Adipocyte (in vitro differentiated cells): ENCODE measurements around the gene HLF.

Experiments
- DNase-seq: peaks from one replicate; pipeline ENCODE4 v3.0.0-alpha.2; 2015; ENCODE audit warnings: low read depth
- H3K27me3 ChIP-seq: replicated peaks from 2 replicates; pipeline ENCODE4 v1.7.0; 2013; ENCODE audit warnings: mild to moderate bottlenecking, low read length, moderate library complexity; ENCODE audit not compliant: control insufficient read depth, insufficient read depth
- H3K36me3 ChIP-seq: 2 replicates; pipeline ENCODE4 v1.7.0; 2013; ENCODE audit warnings: low read length, mild to moderate bottlenecking, moderate library complexity; ENCODE audit not compliant: control insufficient read depth, insufficient read depth, severe bottlenecking
- H3K4me1 ChIP-seq: 2 replicates; pipeline ENCODE4 v1.7.0; 2013; ENCODE audit warnings: mild to moderate bottlenecking, low read length, moderate library complexity; ENCODE audit not compliant: control insufficient read depth, insufficient read depth
- H3K4me3 ChIP-seq: 2 replicates; pipeline ENCODE4 v1.7.0; 2013; ENCODE audit warnings: mild to moderate bottlenecking, low read length, moderate library complexity
- H3K9ac ChIP-seq: 2 replicates; pipeline ENCODE4 v1.7.0; 2013; ENCODE audit warnings: mild to moderate bottlenecking, low read length, moderate library complexity
- H3K9me3 ChIP-seq: 2 replicates; pipeline ENCODE4 v1.7.0; 2013; ENCODE audit warnings: mild to moderate bottlenecking, low read length, moderate library complexity; ENCODE audit not compliant: control insufficient read depth

Gene HLF

DNA sequence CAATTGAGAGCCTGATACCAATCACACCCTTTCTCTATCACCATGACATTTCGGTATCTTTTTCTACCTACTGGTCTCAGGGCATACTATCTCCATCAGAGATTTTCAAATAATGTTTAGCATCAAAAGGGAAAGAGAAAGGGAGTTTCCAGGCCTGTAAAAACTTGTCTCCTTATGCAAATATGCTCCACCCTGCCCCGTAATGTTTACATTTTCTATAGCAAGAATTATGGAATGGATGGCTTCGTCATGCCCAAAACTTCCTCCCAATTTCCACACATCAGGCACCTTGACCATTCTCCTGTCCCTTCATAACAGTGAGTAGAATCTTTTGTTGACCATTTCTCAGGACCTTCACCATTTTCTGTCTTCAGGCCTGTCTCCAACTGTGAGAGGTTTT lies 30.9 kb upstream of the HLF start:
- no peaks in the 10 kb centered on the region for H3K36me3 ChIP-seq
- no peak for DNase-seq
- H3K9me3 ChIP-seq, result no peaks in the 10 kb centered on the region
- H3K4me3 ChIP-seq, result no peak overlapping the region
- H3K9ac ChIP-seq, result no peak overlapping the region
- H3K4me1 ChIP-seq, result peaks cover 21% of the 10 kb centered on the region
- H3K27me3 ChIP-seq, result peaks cover 5% of the 10 kb centered on the region

DNA sequence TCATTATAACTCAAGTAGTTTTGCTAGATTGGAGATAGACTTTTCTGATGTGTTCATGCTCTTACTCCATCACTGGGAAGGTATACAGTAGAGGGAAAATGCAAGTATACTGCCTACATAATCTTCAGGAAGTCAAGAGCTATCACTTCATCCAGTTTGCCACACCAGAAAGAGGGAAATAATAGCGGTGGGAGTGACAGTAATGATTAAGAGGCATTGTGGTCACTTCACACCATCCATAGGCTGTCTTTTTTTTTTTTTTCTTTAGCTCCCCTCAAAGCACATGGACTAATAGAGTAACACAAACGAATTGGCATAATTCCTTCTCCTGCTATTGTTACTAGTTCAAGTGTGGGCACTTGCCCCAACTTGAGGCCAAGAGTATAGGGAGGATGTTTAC lies 28.4 kb upstream of the HLF start:
- Histone ChIP-seq H3K9ac (no peak overlapping the region), H3K36me3 (no peaks in the 10 kb centered on the region), H3K4me3 (no peak overlapping the region), H3K4me1 (peaks cover 19% of the 10 kb centered on the region), H3K27me3 (peaks cover 12% of the 10 kb centered on the region), H3K9me3 (no peaks in the 10 kb centered on the region)
- no peak for DNase-seq

DNA sequence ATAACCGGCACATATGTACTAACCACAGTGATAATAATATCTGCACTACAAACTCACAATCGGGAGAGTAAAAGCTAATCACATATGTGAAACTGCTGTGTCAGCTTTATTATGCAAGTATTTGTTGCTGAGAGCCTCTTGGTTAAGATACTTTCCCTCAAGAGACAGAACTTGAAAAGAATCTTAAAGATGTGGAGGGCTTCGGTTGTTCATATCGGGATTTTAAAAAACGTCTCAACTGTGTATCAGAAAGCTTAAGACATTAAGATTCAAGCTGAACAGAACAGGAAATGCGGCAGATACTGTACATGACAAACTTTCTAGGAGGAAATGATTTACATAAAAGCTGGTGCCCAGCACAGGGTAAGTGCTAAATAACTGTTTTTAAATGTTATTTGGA lies 27.5 kb upstream of the HLF start:
- H3K27me3 ChIP-seq, result peaks cover 12% of the 10 kb centered on the region
- peak; percentile 12 for DNase-seq

DNA sequence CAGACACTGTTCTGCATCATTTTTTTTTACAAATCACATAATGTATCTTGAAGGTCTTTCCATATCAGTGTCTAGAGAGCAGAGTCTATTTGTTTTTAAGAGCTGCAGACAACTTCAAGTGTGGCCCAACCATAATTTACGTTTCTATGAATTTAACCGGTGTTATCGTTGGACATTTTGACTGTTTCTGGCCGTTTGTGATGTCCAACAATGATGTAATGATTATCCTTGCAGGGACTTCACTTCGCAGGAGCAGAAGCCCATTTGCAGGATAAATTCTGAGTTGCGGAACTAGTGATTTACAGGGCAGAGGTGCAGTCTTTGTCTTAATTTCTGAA lies 26.9 kb upstream of the HLF start:
- Histone ChIP-seq H3K27me3 (peaks cover 12% of the 10 kb centered on the region), H3K9ac (peak overlapping the region; percentile 73), H3K9me3 (peaks cover 4% of the 10 kb centered on the region), H3K36me3 (no peaks in the 10 kb centered on the region), H3K4me3 (peak overlapping the region; percentile 87), H3K4me1 (peaks cover 19% of the 10 kb centered on the region)
- DNase-seq, result no peak

More for the DNA sequence above, 27.5 kb upstream of the HLF start:
- H3K4me1 ChIP-seq, result peaks cover 19% of the 10 kb centered on the region
- H3K9ac ChIP-seq, result no peak overlapping the region
- no peaks in the 10 kb centered on the region for H3K36me3 ChIP-seq
- H3K9me3 ChIP-seq, result peaks cover 4% of the 10 kb centered on the region
- peak overlapping the region; percentile 46 for H3K4me3 ChIP-seq

DNA sequence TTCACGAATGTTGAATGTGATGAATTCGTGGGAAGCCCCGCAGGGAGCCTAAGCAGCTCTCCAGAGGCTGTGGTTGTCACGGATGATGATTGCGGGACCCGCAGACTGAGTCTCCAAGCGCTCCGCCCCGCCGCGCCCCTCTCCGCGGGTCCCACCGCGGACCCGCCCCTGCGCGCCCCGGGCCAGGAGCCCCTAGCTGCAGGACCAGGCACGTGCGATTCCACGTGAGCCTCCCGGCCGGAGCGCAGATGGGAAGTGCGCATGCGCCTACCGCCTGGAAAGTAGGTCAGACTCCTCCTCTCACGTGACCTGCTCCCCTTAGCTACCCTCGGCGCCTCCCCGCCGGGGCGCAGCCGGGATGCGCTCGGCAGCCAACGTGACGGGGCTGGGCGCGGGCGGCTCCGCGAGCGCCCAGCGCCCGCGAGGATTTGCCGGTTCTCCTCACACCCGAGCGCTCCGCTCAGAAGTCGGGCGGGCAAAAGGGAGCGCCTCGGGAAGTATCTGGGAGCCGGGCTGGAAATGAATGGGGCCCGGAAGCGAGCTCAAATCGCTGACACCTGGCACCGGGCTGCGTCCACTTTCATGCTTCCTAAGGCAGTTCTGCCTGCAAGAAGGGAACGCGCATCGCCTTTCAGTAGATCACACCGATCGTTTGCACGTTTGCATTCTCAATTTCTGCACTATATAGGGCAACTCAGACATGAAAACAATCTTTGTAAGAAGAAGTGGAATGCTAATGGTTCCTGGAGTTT lies 26.4 kb upstream of the HLF start:
- DNase-seq, result peak; percentile 97
- H3K4me3 ChIP-seq, result peak overlapping the region; percentile 87
- peak overlapping the region; percentile 73 for H3K9ac ChIP-seq
- H3K36me3 ChIP-seq, result no peaks in the 10 kb centered on the region
- H3K27me3 ChIP-seq, result peaks cover 12% of the 10 kb centered on the region
- peaks cover 4% of the 10 kb centered on the region for H3K9me3 ChIP-seq
- H3K4me1 ChIP-seq, result peaks cover 19% of the 10 kb centered on the region

DNA sequence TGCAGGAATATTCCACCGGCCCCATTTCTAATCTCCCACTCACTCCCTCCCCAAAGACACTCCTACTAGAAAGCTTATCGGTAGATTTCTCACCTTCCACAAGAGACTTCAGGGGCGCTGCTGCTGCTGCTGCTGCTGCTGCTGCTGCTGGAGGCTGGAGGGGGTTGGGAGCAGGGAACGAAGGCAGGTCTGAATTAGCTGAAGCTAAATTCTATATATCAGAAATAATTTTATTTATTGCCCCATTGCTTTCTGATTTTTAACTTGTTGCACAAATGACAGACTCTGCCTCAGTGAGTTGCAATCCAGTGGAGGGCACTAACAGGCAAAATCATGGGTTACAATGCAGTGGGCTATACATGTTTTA lies 25.8 kb upstream of the HLF start:
- Histone ChIP-seq H3K4me1 (peaks cover 19% of the 10 kb centered on the region), H3K36me3 (no peaks in the 10 kb centered on the region), H3K9ac (peak overlapping the region; percentile 73), H3K9me3 (peaks cover 4% of the 10 kb centered on the region), H3K4me3 (peak overlapping the region; percentile 87), H3K27me3 (peaks cover 12% of the 10 kb centered on the region)
- no peak for DNase-seq

DNA sequence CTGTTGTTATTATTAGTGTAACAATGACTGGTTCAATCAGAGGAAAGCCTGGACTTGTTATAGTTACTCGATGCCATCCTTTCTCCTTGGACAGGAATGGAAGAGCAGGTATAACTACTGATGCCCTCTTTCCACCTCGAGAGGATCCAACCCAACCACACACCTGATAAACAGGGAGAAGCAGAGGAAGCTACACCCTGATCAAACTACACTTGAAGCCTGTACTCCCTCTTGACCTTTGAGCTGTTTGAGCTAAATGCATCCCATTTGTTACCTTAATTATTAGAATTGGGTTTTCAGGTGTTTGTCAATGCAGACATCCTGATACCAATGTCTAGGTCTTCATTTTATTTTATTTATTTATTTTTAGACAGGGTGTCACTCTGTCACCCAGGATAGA lies 23.7 kb upstream of the HLF start:
- H3K9me3 ChIP-seq, result peaks cover 4% of the 10 kb centered on the region
- no peaks in the 10 kb centered on the region for H3K36me3 ChIP-seq
- no peak overlapping the region for H3K4me3 ChIP-seq
- DNase-seq, result no peak
- H3K27me3 ChIP-seq, result peaks cover 20% of the 10 kb centered on the region
- H3K9ac ChIP-seq, result no peak overlapping the region
- peaks cover 19% of the 10 kb centered on the region for H3K4me1 ChIP-seq

DNA sequence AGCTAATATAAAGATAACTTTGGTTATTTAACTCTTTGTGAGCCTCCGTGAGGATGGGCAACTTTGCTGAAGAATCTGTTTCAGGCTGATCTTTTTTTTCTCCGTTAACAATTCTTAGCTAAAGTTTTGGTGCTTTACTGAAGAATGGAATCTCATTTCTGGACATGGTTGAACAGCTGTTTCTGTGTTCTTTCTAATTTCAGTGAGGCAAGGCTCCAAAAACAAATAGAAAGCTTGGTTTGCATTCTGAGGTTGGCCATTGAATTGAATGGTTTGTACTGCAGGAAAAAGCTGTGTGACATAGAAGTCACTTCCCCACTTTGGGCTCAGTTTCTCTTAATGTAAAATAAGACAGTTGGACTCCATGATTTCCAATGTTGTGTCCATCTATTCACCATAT lies 22.3 kb upstream of the HLF start:
- Histone ChIP-seq H3K4me3 (no peak overlapping the region), H3K9me3 (peaks cover 5% of the 10 kb centered on the region), H3K9ac (no peak overlapping the region), H3K27me3 (peaks cover 20% of the 10 kb centered on the region), H3K4me1 (peaks cover 12% of the 10 kb centered on the region), H3K36me3 (no peaks in the 10 kb centered on the region)
- no peak for DNase-seq

DNA sequence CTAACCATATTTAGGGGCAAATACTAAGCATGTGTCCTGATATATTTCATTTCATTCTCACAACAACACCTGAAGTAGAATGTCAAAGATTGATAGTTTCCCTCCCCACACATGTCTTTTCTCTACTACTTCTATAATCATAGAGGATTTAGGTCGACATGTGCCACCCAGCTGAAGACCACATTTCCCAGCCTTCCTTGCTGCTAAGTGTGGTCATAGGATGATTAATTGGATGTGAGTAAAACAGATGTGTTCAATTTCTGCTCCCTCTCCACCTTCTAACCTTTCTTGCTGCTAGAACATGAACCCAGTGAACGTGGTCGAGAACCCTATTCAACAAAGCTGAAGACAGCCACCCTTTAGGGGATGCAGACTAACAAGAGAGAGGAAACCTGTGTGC lies 18.8 kb upstream of the HLF start:
- peaks cover 8% of the 10 kb centered on the region for H3K27me3 ChIP-seq
- no peak overlapping the region for H3K9ac ChIP-seq
- H3K4me1 ChIP-seq, result no peaks in the 10 kb centered on the region
- H3K4me3 ChIP-seq, result no peak overlapping the region
- H3K36me3 ChIP-seq, result no peaks in the 10 kb centered on the region
- peaks cover 13% of the 10 kb centered on the region for H3K9me3 ChIP-seq
- no peak for DNase-seq

DNA sequence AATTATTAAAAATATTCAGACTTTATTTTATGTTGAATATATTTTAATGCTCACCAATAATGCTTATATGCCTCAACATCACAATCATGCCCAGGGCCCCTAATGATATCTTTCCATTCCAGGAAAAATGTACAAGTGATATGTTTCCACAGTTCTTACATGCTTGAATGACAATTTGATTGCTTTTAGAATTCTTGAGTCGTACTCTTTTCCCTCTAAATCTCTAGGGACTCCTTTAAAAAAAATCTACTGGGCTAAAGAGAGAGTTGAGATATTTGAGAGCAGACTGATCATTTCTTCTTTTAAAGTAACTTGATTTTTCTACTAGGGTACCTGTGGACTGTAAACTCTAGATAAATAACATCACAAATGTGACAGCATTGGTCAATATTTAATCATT lies 18.2 kb upstream of the HLF start:
- Histone ChIP-seq H3K36me3 (no peaks in the 10 kb centered on the region), H3K4me1 (no peaks in the 10 kb centered on the region), H3K27me3 (peaks cover 8% of the 10 kb centered on the region), H3K4me3 (no peak overlapping the region), H3K9me3 (peaks cover 13% of the 10 kb centered on the region), H3K9ac (no peak overlapping the region)
- DNase-seq, result no peak

DNA sequence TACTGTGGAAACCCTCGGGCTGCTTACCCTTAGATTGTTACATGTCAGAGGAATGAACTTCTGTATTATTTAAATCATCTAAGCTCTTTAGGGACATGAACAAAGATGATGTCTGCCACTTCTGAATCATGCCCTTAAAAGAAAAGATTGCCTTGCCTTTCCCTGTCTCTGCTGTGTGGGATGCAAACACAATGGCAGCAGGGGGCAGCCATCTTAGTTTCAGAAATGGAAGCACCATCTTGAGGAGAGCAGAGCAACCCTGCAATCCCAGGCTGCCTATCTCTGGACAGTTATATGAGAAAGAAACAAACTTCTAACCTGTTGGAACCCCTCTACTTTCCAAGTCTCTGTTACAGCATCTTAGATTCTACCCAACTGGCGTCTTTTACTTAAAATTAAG lies 16.7 kb upstream of the HLF start:
- no peaks in the 10 kb centered on the region for H3K4me1 ChIP-seq
- H3K9me3 ChIP-seq, result peaks cover 9% of the 10 kb centered on the region
- peaks cover 11% of the 10 kb centered on the region for H3K27me3 ChIP-seq
- no peaks in the 10 kb centered on the region for H3K36me3 ChIP-seq
- no peak for DNase-seq
- H3K4me3 ChIP-seq, result no peak overlapping the region
- H3K9ac ChIP-seq, result no peak overlapping the region

DNA sequence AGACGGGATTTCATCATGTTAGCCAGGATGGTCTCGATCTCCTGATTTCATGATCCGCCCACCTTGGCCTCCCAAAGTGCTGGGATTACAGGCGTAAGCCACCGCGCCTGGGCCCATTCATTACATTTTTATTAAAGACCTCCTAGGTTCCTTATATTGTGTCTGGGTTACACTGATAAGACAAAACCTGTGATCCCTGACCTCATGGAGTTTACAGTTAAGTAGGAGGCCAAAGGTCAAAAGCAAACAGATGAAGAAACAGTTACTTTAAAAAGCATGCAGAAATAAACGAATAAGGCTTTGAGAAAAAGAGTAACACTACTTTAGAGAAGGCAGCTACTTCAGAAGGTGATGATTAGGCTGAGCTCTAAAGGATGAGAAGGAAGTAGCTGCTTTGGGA lies 14.9 kb upstream of the HLF start:
- Histone ChIP-seq H3K27me3 (peaks cover 6% of the 10 kb centered on the region), H3K36me3 (no peaks in the 10 kb centered on the region)

More for the DNA sequence above, 14.9 kb upstream of the HLF start:
- H3K9ac ChIP-seq, result no peak overlapping the region
- no peaks in the 10 kb centered on the region for H3K4me1 ChIP-seq
- no peak for DNase-seq
- H3K4me3 ChIP-seq, result no peak overlapping the region
- peaks cover 9% of the 10 kb centered on the region for H3K9me3 ChIP-seq
